Effector memory CD8-positive, alpha-beta T cell (primary cell): ENCODE data around the gene LSM7.

Experiments
- ATAC-seq: fragments of 150-1000 bp; cut with Tn5 transposase; replicated peaks from 2 replicates; pipeline ENCODE4 v1.10.0; 2021; ENCODE audit warnings: mild to moderate bottlenecking, moderate library complexity
- DNase-seq, 3 experiments: peaks; one replicate each; pipeline ENCODE4 v3.0.0; 2021
- H3K27ac Mint-ChIP-seq, 2 donors: one replicate each; pipeline ENCODE4 v1.8.0; 2022; ENCODE audit warnings: mild to moderate bottlenecking in 2 of 2, mixed read lengths in 2 of 2, moderate library complexity in 2 of 2
- H3K27me3 Mint-ChIP-seq, 2 donors: one replicate each; pipeline ENCODE4 v1.8.0; 2022; ENCODE audit warnings: mixed read lengths in 2 of 2
- H3K36me3 Mint-ChIP-seq: one replicate; pipeline ENCODE4 v1.8.0; 2022; ENCODE audit warnings: mild to moderate bottlenecking, moderate library complexity, mixed read lengths; ENCODE audit not compliant: insufficient read depth
- H3K4me1 Mint-ChIP-seq, 2 donors: one replicate each; pipeline ENCODE4 v1.8.0; 2022; ENCODE audit warnings: low read depth in 2 of 2, mixed read lengths in 2 of 2
- H3K4me3 Mint-ChIP-seq, 2 donors: one replicate each; pipeline ENCODE4 v1.8.0; 2022; ENCODE audit warnings: mild to moderate bottlenecking in 2 of 2, mixed read lengths in 2 of 2, moderate library complexity in 2 of 2
- H3K9me3 Mint-ChIP-seq, 2 donors: one replicate each; pipeline ENCODE4 v1.8.0; 2022; ENCODE audit warnings: mixed read lengths in 2 of 2

The LSM7 gene

GRCh38 chr19:2360833-2361232 is 32.4 kb upstream of the LSM7 start:
- H3K4me3 Mint-ChIP-seq = no peak overlapping the region
- H3K27me3 Mint-ChIP-seq = peaks cover 7 to 14% of the 10 kb centered on the region in 2 donors
- no peak overlapping the region for H3K27ac Mint-ChIP-seq
- DNase-seq = no peak
- no peak for ATAC-seq
- no peaks in the 10 kb centered on the region for H3K9me3 Mint-ChIP-seq
- H3K36me3 Mint-ChIP-seq = no peaks in the 10 kb centered on the region
- H3K4me1 Mint-ChIP-seq = no peaks in the 10 kb centered on the region

GRCh38 chr19:2359992-2360685 is 31.8 kb upstream of the LSM7 start, which contains the start of gene TMPRSS9:
TSS of gene TMPRSS9 (plus strand) at chr19:2360265. CDS start at chr19:2389786, 29,521 bp downstream.
- Mint-ChIP-seq H3K4me1 (no peaks in the 10 kb centered on the region), H3K9me3 (no peaks in the 10 kb centered on the region), H3K36me3 (no peaks in the 10 kb centered on the region), H3K27me3 (peaks cover 7 to 10% of the 10 kb centered on the region in 2 donors), H3K27ac (no peak within 1 kb of the TSS), H3K4me3 (no peak within 1 kb of the TSS)
- DNase-seq (no peak), ATAC-seq (no peak)

- Mint-ChIP-seq H3K27ac (no peak overlapping the region), H3K36me3 (no peaks in the 10 kb centered on the region), H3K4me3 (no peak overlapping the region)
These were observed 30.3 kb upstream of the LSM7 start for GRCh38 chr19:2358548-2359173.

GRCh38 chr19:2357279-2358206 is 29.2 kb upstream of the LSM7 start:
- Mint-ChIP-seq H3K27me3 (peaks cover 7% of the 10 kb centered on the region in 2 donors), H3K36me3 (no peaks in the 10 kb centered on the region), H3K9me3 (no peaks in the 10 kb centered on the region), H3K4me1 (no peaks in the 10 kb centered on the region), H3K27ac (no peak overlapping the region), H3K4me3 (no peak overlapping the region)
- no peak for ATAC-seq
- DNase-seq = no peak

More at GRCh38 chr19:2358548-2359173, 30.3 kb upstream of the LSM7 start:
- Mint-ChIP-seq H3K27me3 (peaks cover 7% of the 10 kb centered on the region in 2 donors), H3K4me1 (no peaks in the 10 kb centered on the region), H3K9me3 (no peaks in the 10 kb centered on the region)
- DNase-seq = no peak
- no peak for ATAC-seq

GRCh38 chr19:2356036-2356646 is 27.8 kb upstream of the LSM7 start:
- Mint-ChIP-seq H3K36me3 (no peaks in the 10 kb centered on the region), H3K27ac (no peak overlapping the region), H3K4me1 (no peaks in the 10 kb centered on the region), H3K4me3 (no peak overlapping the region), H3K27me3 (peaks cover 7% of the 10 kb centered on the region in 2 donors), H3K9me3 (no peaks in the 10 kb centered on the region)
- no peak for ATAC-seq
- no peak for DNase-seq

- Mint-ChIP-seq H3K36me3 (no peaks in the 10 kb centered on the region), H3K4me3 (no peak overlapping the region), H3K9me3 (no peaks in the 10 kb centered on the region), H3K27ac (no peak overlapping the region), H3K4me1 (no peaks in the 10 kb centered on the region), H3K27me3 (peaks cover 2 to 3% of the 10 kb centered on the region in 2 donors)
- DNase-seq = no peak
- ATAC-seq = no peak
These were observed 27.0 kb upstream of the LSM7 start for GRCh38 chr19:2355168-2356035.

- H3K27ac Mint-ChIP-seq = no peak overlapping the region
- DNase-seq = no peak
- no peaks in the 10 kb centered on the region for H3K9me3 Mint-ChIP-seq
- no peaks in the 10 kb centered on the region for H3K36me3 Mint-ChIP-seq
- no peaks in the 10 kb centered on the region for H3K27me3 Mint-ChIP-seq
- no peak overlapping the region for H3K4me3 Mint-ChIP-seq
- no peak for ATAC-seq
- no peaks in the 10 kb centered on the region for H3K4me1 Mint-ChIP-seq
These were observed 26.3 kb upstream of the LSM7 start for GRCh38 chr19:2354670-2355069.

- no peaks in the 10 kb centered on the region for H3K36me3 Mint-ChIP-seq
- no peaks in the 10 kb centered on the region for H3K9me3 Mint-ChIP-seq
- H3K27ac Mint-ChIP-seq = no peak overlapping the region
- no peak overlapping the region for H3K4me3 Mint-ChIP-seq
- DNase-seq (no peak), ATAC-seq (no peak)
- H3K27me3 Mint-ChIP-seq = no peaks in the 10 kb centered on the region
- no peaks in the 10 kb centered on the region for H3K4me1 Mint-ChIP-seq
These were observed 25.7 kb upstream of the LSM7 start for GRCh38 chr19:2353887-2354592.

GRCh38 chr19:2353159-2353886 is 24.9 kb upstream of the LSM7 start:
- no peaks in the 10 kb centered on the region for H3K36me3 Mint-ChIP-seq
- ATAC-seq = no peak
- DNase-seq = no peak
- no peaks in the 10 kb centered on the region for H3K27me3 Mint-ChIP-seq
- H3K27ac Mint-ChIP-seq = peak overlapping the region in 1 of 2 donors; percentile 67
- no peaks in the 10 kb centered on the region for H3K4me1 Mint-ChIP-seq
- no peaks in the 10 kb centered on the region for H3K9me3 Mint-ChIP-seq
- H3K4me3 Mint-ChIP-seq = no peak overlapping the region

GRCh38 chr19:2352121-2352520 is 23.7 kb upstream of the LSM7 start:
- Mint-ChIP-seq H3K27ac (no peak overlapping the region), H3K9me3 (no peaks in the 10 kb centered on the region), H3K36me3 (no peaks in the 10 kb centered on the region), H3K27me3 (no peaks in the 10 kb centered on the region), H3K4me3 (no peak overlapping the region), H3K4me1 (no peaks in the 10 kb centered on the region)
- DNase-seq (no peak), ATAC-seq (no peak)

- H3K9me3 Mint-ChIP-seq = no peaks in the 10 kb centered on the region
- no peak overlapping the region for H3K27ac Mint-ChIP-seq
- H3K4me3 Mint-ChIP-seq = no peak overlapping the region
- no peaks in the 10 kb centered on the region for H3K27me3 Mint-ChIP-seq
- DNase-seq (no peak), ATAC-seq (no peak)
- no peaks in the 10 kb centered on the region for H3K4me1 Mint-ChIP-seq
- H3K36me3 Mint-ChIP-seq = no peaks in the 10 kb centered on the region
These were observed 23.2 kb upstream of the LSM7 start for GRCh38 chr19:2351591-2351990.

GRCh38 chr19:2350656-2351055 is 22.3 kb upstream of the LSM7 start:
- Mint-ChIP-seq H3K4me1 (no peaks in the 10 kb centered on the region), H3K36me3 (no peaks in the 10 kb centered on the region), H3K9me3 (no peaks in the 10 kb centered on the region), H3K27me3 (no peaks in the 10 kb centered on the region), H3K4me3 (no peak overlapping the region), H3K27ac (no peak overlapping the region)
- DNase-seq = no peak
- ATAC-seq = no peak
